Activated naive CD8-positive, alpha-beta T cell treated with anti-CD3 and anti-CD28 coated beads for 36 hours (primary cell): ENCODE data around the gene COL18A1. TPM values are rescaled to one million over a fixed set of nuclear protein-coding genes. Genes with fewer than 3 reads are reported as not detected.

Experiments
- DNase-seq: peaks from one replicate; pipeline ENCODE4 v3.0.0; 2021
- H3K27ac Mint-ChIP-seq: one replicate; pipeline ENCODE4 v1.8.0; 2022; ENCODE audit warnings: mild to moderate bottlenecking, moderate library complexity, mixed read lengths
- H3K27me3 Mint-ChIP-seq: one replicate; pipeline ENCODE4 v1.8.0; 2022; ENCODE audit warnings: mild to moderate bottlenecking, mixed read lengths
- H3K36me3 Mint-ChIP-seq: one replicate; pipeline ENCODE4 v1.8.0; 2021; ENCODE audit warnings: mild to moderate bottlenecking, mixed read lengths
- H3K4me1 Mint-ChIP-seq: one replicate; pipeline ENCODE4 v1.8.0; 2021; ENCODE audit warnings: mixed read lengths
- H3K4me3 Mint-ChIP-seq: one replicate; pipeline ENCODE4 v1.8.0; 2022; ENCODE audit warnings: mild to moderate bottlenecking, moderate library complexity, mixed read lengths
- H3K9me3 Mint-ChIP-seq: one replicate; pipeline ENCODE4 v1.8.0; 2022; ENCODE audit warnings: mixed read lengths
- total RNA-seq, 2 experiments: library from RNA; stranded (reverse); gene quantifications; one replicate each; pipeline ENCODE4 v1.2.3, GENCODE V29; 2021

The COL18A1 gene
- total RNA-seq, 2 experiments from 2014 or later, result 3.5 to 4.0 TPM

- H3K27me3 Mint-ChIP-seq, result peaks cover 38% of the 10 kb centered on the region
- H3K9me3 Mint-ChIP-seq, result no peaks in the 10 kb centered on the region
- DNase-seq, result no peak
- no peak overlapping the region for H3K27ac Mint-ChIP-seq
- no peaks in the 10 kb centered on the region for H3K36me3 Mint-ChIP-seq
- H3K4me1 Mint-ChIP-seq, result no peaks in the 10 kb centered on the region
- no peak overlapping the region for H3K4me3 Mint-ChIP-seq
Measured at GRCh38 chr21:45410151-45410864, 5.3 kb downstream of the COL18A1 start.

- Mint-ChIP-seq H3K9me3 (no peaks in the 10 kb centered on the region), H3K4me3 (no peak overlapping the region), H3K27ac (no peak overlapping the region), H3K4me1 (no peaks in the 10 kb centered on the region), H3K36me3 (no peaks in the 10 kb centered on the region), H3K27me3 (peaks cover 37% of the 10 kb centered on the region)
- no peak for DNase-seq
Measured at GRCh38 chr21:45410865-45411809, 6.2 kb downstream of the COL18A1 start.

GRCh38 chr21:45411810-45412206 is 6.8 kb downstream of the COL18A1 start:
- Mint-ChIP-seq H3K9me3 (no peaks in the 10 kb centered on the region), H3K36me3 (no peaks in the 10 kb centered on the region), H3K27ac (no peak overlapping the region), H3K4me3 (no peak overlapping the region), H3K27me3 (peaks cover 30% of the 10 kb centered on the region), H3K4me1 (no peaks in the 10 kb centered on the region)
- no peak for DNase-seq

GRCh38 chr21:45412491-45412890 is 7.5 kb downstream of the COL18A1 start:
- no peak overlapping the region for H3K27ac Mint-ChIP-seq
- H3K4me1 Mint-ChIP-seq, result no peaks in the 10 kb centered on the region
- H3K9me3 Mint-ChIP-seq, result no peaks in the 10 kb centered on the region
- no peak for DNase-seq
- H3K36me3 Mint-ChIP-seq, result no peaks in the 10 kb centered on the region
- H3K4me3 Mint-ChIP-seq, result no peak overlapping the region
- peaks cover 23% of the 10 kb centered on the region for H3K27me3 Mint-ChIP-seq

GRCh38 chr21:45412909-45413611 is 8.1 kb downstream of the COL18A1 start:
- no peaks in the 10 kb centered on the region for H3K9me3 Mint-ChIP-seq
- H3K27ac Mint-ChIP-seq, result no peak overlapping the region
- DNase-seq, result no peak
- no peak overlapping the region for H3K4me3 Mint-ChIP-seq
- H3K36me3 Mint-ChIP-seq, result no peaks in the 10 kb centered on the region
- H3K4me1 Mint-ChIP-seq, result no peaks in the 10 kb centered on the region
- peaks cover 17% of the 10 kb centered on the region for H3K27me3 Mint-ChIP-seq

- Mint-ChIP-seq H3K9me3 (no peaks in the 10 kb centered on the region), H3K36me3 (no peaks in the 10 kb centered on the region), H3K4me1 (no peaks in the 10 kb centered on the region), H3K27ac (no peak overlapping the region), H3K4me3 (no peak overlapping the region), H3K27me3 (peaks cover 13% of the 10 kb centered on the region)
- no peak for DNase-seq
Measured at GRCh38 chr21:45413922-45414321, 9.0 kb downstream of the COL18A1 start.

- Mint-ChIP-seq H3K27ac (no peak overlapping the region), H3K36me3 (no peaks in the 10 kb centered on the region), H3K4me1 (no peaks in the 10 kb centered on the region), H3K4me3 (no peak overlapping the region), H3K27me3 (peaks cover 7% of the 10 kb centered on the region), H3K9me3 (no peaks in the 10 kb centered on the region)
- no peak for DNase-seq
Measured at GRCh38 chr21:45414396-45415187, 9.6 kb downstream of the COL18A1 start.

GRCh38 chr21:45415188-45415942 is 10.4 kb downstream of the COL18A1 start:
- Mint-ChIP-seq H3K9me3 (no peaks in the 10 kb centered on the region), H3K27ac (no peak overlapping the region), H3K27me3 (peaks cover 5% of the 10 kb centered on the region), H3K36me3 (no peaks in the 10 kb centered on the region), H3K4me3 (no peak overlapping the region), H3K4me1 (no peaks in the 10 kb centered on the region)
- DNase-seq, result no peak

- Mint-ChIP-seq H3K4me1 (no peaks in the 10 kb centered on the region), H3K27ac (no peak overlapping the region), H3K36me3 (no peaks in the 10 kb centered on the region), H3K4me3 (no peak overlapping the region), H3K9me3 (no peaks in the 10 kb centered on the region), H3K27me3 (no peaks in the 10 kb centered on the region)
- DNase-seq, result no peak
Measured at GRCh38 chr21:45415943-45416611, 11.1 kb downstream of the COL18A1 start.

- H3K27ac Mint-ChIP-seq, result no peak overlapping the region
- no peaks in the 10 kb centered on the region for H3K36me3 Mint-ChIP-seq
- H3K9me3 Mint-ChIP-seq, result no peaks in the 10 kb centered on the region
- no peaks in the 10 kb centered on the region for H3K27me3 Mint-ChIP-seq
- no peak overlapping the region for H3K4me3 Mint-ChIP-seq
- H3K4me1 Mint-ChIP-seq, result no peaks in the 10 kb centered on the region
- DNase-seq, result no peak
Measured at GRCh38 chr21:45416620-45417019, 11.7 kb downstream of the COL18A1 start.

GRCh38 chr21:45417256-45417950 is 12.4 kb downstream of the COL18A1 start:
- H3K36me3 Mint-ChIP-seq, result no peaks in the 10 kb centered on the region
- no peak overlapping the region for H3K4me3 Mint-ChIP-seq
- no peaks in the 10 kb centered on the region for H3K27me3 Mint-ChIP-seq
- H3K4me1 Mint-ChIP-seq, result no peaks in the 10 kb centered on the region
- H3K9me3 Mint-ChIP-seq, result no peaks in the 10 kb centered on the region
- DNase-seq, result no peak
- no peak overlapping the region for H3K27ac Mint-ChIP-seq

GRCh38 chr21:45417951-45418300 is 13.0 kb downstream of the COL18A1 start:
- no peak for DNase-seq
- Mint-ChIP-seq H3K4me1 (no peaks in the 10 kb centered on the region), H3K4me3 (no peak overlapping the region), H3K36me3 (no peaks in the 10 kb centered on the region), H3K27ac (no peak overlapping the region), H3K27me3 (no peaks in the 10 kb centered on the region), H3K9me3 (no peaks in the 10 kb centered on the region)

GRCh38 chr21:45418301-45419071 is 13.5 kb downstream of the COL18A1 start:
- H3K9me3 Mint-ChIP-seq, result no peaks in the 10 kb centered on the region
- H3K27me3 Mint-ChIP-seq, result no peaks in the 10 kb centered on the region
- no peak overlapping the region for H3K27ac Mint-ChIP-seq
- no peak for DNase-seq
- H3K4me3 Mint-ChIP-seq, result no peak overlapping the region
- H3K36me3 Mint-ChIP-seq, result no peaks in the 10 kb centered on the region
- no peaks in the 10 kb centered on the region for H3K4me1 Mint-ChIP-seq
